Lung (tissue), 12 donors: ENCODE measurements around the gene KIAA0513. TPM values are rescaled to one million over a fixed set of nuclear protein-coding genes. Genes with fewer than 3 reads are reported as not detected.

Source experiments
- ATAC-seq: fragments of 200-7000 bp; cut with Tn5 transposase; one replicate; pipeline ENCODE4 v1.9.1; 2020; ENCODE audit warnings: moderate number of reproducible peaks; ENCODE audit not compliant: insufficient read depth, low FRiP score
- DNase-seq, 3 donors: peaks; one replicate each; pipeline ENCODE4 v3.0.0-alpha.2; 2013 to 2017
- H3K27ac ChIP-seq, 2 donors: one replicate each; pipeline ENCODE4 v1.5.1; 2013; ENCODE audit warnings: mild to moderate bottlenecking in 2 of 2, moderate library complexity in 2 of 2, control low read depth in 1 of 2, inconsistent platforms in 1 of 2, low read depth in 1 of 2, low read length in 1 of 2
- H3K27me3 ChIP-seq, 3 donors: one replicate each; pipeline ENCODE4 v1.5.1; 2013; ENCODE audit warnings: low read length in 2 of 3; ENCODE audit not compliant: control insufficient read depth in 3 of 3, insufficient read depth in 3 of 3
- H3K36me3 ChIP-seq, 4 donors: one replicate each; pipeline ENCODE4 v1.5.1; 2013; ENCODE audit warnings: low read length in 4 of 4, mild to moderate bottlenecking in 1 of 4, moderate library complexity in 1 of 4; ENCODE audit not compliant: control insufficient read depth in 4 of 4, insufficient read depth in 4 of 4
- H3K4me1 ChIP-seq, 5 donors: one replicate each; pipeline ENCODE4 v1.5.1; 2013; ENCODE audit warnings: low read length in 5 of 5, mild to moderate bottlenecking in 2 of 5, moderate library complexity in 1 of 5; ENCODE audit not compliant: control insufficient read depth in 5 of 5, insufficient read depth in 5 of 5
- H3K4me3 ChIP-seq: one replicate; pipeline ENCODE4 v1.5.1; 2013; ENCODE audit warnings: mild to moderate bottlenecking, control low read depth, moderate library complexity
- H3K9ac ChIP-seq, 2 donors: one replicate each; pipeline ENCODE4 v1.5.1; 2013; ENCODE audit warnings: low read length in 2 of 2, control low read depth in 1 of 2; ENCODE audit not compliant: insufficient read depth in 1 of 2
- H3K9me3 ChIP-seq, 4 donors: one replicate each; pipeline ENCODE4 v1.5.1; 2013; ENCODE audit warnings: low read length in 3 of 4, mild to moderate bottlenecking in 1 of 4, moderate library complexity in 1 of 4; ENCODE audit not compliant: control insufficient read depth in 4 of 4, insufficient read depth in 3 of 4
- CTCF ChIP-seq: IDR thresholded peaks from 2 replicates; pipeline ENCODE4 v1.5.1; 2012; ENCODE audit warnings: mild to moderate bottlenecking; ENCODE audit errors: control extremely low read depth, extremely low read depth
- WGBS, 2 donors: extraction: QIAGEN DNeasy Blood & Tissue Kit; methylation state at CpG; one replicate each; pipeline ENCODE4 v1.1.7; 2013; 5-methylcytosine and 5-hydroxymethylcytosine counted together
- polyA plus RNA-seq, 2 donors: library from polyadenylated mRNA; stranded (reverse); fragments of 200-250 nt; gene quantifications; one replicate each; pipeline ENCODE4 v1.2.1, GENCODE V29; 2013
- total RNA-seq, 2 donors: library from RNA; depleted of rRNA in 1 of 2; stranded (reverse); fragments of >200 nt in 1 of 2; gene quantifications; one replicate each; pipeline ENCODE4 v1.2.1, GENCODE V29; 2014 to 2021
- donor health status: control.
- donor health status: control.
- donor health status: Bipolar disorder and iron deficiency.
- donor health status: healthy.
- donor health status: DM: yes; HTN: yes; CAD: no.

Gene KIAA0513
- total and polyA plus RNA-seq, 4 donors = 10.4 to 23.5 (median 12.0) TPM

DNA sequence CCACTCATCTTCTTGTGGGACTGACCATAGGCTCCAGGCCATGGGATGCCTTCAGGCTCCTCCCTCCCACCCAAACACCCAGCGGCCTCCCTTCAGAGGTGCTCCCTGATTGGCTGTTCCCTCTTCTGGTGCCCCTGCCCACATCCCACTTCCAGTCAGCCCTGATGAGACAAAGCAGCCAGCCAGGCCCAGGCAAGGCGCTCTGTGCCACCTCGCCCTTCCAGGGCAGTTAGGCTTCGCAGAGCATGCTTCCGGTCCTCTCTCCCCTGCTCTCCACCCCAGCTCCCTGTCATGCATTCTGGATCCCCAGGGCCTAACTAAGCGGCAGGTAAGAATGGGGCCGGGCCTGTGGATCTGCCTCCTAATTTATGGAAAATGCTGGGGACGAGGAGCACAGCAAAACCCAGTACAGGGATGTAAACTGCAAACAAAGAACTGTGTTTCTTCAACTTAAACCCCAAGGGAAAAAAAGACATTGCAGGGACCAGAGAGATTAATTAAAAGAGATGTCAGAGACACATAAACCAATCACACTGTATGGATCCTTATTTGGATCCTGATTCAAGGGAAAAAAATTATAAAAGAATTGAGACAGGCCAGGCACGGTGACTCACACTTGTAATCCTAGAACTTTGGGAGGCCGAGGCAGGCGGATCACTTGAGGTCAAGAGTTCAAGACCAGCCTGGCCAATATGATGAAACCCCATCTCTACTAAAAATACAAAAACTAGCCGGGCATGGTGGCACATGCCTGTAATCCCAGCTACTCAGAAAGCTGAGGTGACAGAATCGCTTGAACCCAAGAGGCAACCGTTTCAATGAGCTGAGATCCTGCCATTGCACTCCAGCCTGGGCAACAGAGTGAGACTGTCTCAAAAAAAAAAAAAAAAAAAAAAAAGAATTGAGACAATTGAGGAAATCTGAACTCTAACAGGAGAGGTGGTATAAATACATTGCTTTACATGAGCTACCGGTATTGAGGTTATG lies 42.2 kb upstream of the KIAA0513 start:
- peaks cover 0 to 5% (median 0%) of the 10 kb centered on the region in 5 donors for H3K4me1 ChIP-seq
- H3K27me3 ChIP-seq = no peaks in the 10 kb centered on the region
- H3K9me3 ChIP-seq = no peaks in the 10 kb centered on the region
- peaks cover 6 to 52% (median 26%) of the 10 kb centered on the region in 4 donors for H3K36me3 ChIP-seq
- 81 to 87% methylated on average over 15 of the region's 15 CpGs for WGBS, 2 donors
- no peak overlapping the region for H3K4me3 ChIP-seq
- ATAC-seq = no peak
- peak overlapping the region in 1 of 2 donors; percentile 49 for H3K27ac ChIP-seq
- no peak for DNase-seq
- H3K9ac ChIP-seq = no peak overlapping the region
- TF ChIP-seq CTCF = no peak

GRCh38 chr16:84986102-84986501 lies 41.5 kb upstream of the KIAA0513 start:
- no peak overlapping the region for H3K4me3 ChIP-seq
- no peaks in the 10 kb centered on the region for H3K9me3 ChIP-seq
- H3K9ac ChIP-seq = no peak overlapping the region
- peaks cover 0 to 5% (median 0%) of the 10 kb centered on the region in 5 donors for H3K4me1 ChIP-seq
- DNase-seq (no peak), ATAC-seq (no peak)
- H3K27ac ChIP-seq = no peak overlapping the region
- no peak for TF ChIP-seq CTCF
- H3K36me3 ChIP-seq = peaks cover 1 to 53% (median 23%) of the 10 kb centered on the region in 4 donors
- 92 to 94% methylated on average over 22 of the region's 22 CpGs for WGBS, 2 donors
- H3K27me3 ChIP-seq = no peaks in the 10 kb centered on the region

- Histone ChIP-seq H3K4me3 (no peak overlapping the region), H3K36me3 (peaks cover 0 to 45% (median 21%) of the 10 kb centered on the region in 4 donors), H3K27ac (no peak overlapping the region), H3K9ac (no peak overlapping the region), H3K4me1 (peaks cover 0 to 5% (median 0%) of the 10 kb centered on the region in 5 donors), H3K27me3 (no peaks in the 10 kb centered on the region), H3K9me3 (no peaks in the 10 kb centered on the region)
- DNase-seq (no peak), ATAC-seq (no peak)
- 95 to 100% methylated on average over 1 of the region's 1 CpG for WGBS, 2 donors
- TF ChIP-seq CTCF = no peak
Measured at GRCh38 chr16:84986879-84987278, 40.7 kb upstream of the KIAA0513 start.
